A549 (cell line): Measurements from ENCODE around the gene CTNNA3. TPM values are rescaled to one million over a fixed set of nuclear protein-coding genes. Genes with fewer than 3 reads are reported as not detected.

Source experiments
- ATAC-seq, 2 experiments: fragments of 200-7000 bp in 1 of 2; fragments of >200 bp in 1 of 2; cut with Nextera tagmentation in 1 of 2; cut with Tn5 transposase in 1 of 2; 3 replicates each; pipeline versions ENCODE4 v1.8.0 to v1.9.1; 2018 to 2020; ENCODE audit warnings: mild to moderate bottlenecking in 1 of 2, moderate library complexity in 1 of 2
- CTCF ChIA-PET: fragments of 300-600 bp; sonication (Branson Sonifier 250); formaldehyde crosslinking; extraction: SDS; loops from one replicate; lab custom pipeline; 2021; ENCODE audit warnings: antibody characterized with exemption, inconsistent platforms; lab: Yijun Ruan, JAX
- POLR2A ChIA-PET: fragments of 350-600 bp; formaldehyde crosslinking; extraction: SDS; loops from one replicate; lab custom pipeline; 2021; ENCODE audit warnings: antibody characterized with exemption, inconsistent platforms; lab: Yijun Ruan, JAX
- DNase-seq, 2 experiments: peaks; one replicate each; pipeline versions ENCODE4 v3.0.0 to v3.0.0-alpha.2; 2011 to 2016; ENCODE audit warnings: low read depth in 1 of 2, low spot score in 1 of 2
- FAIRE-seq: peaks from 2 replicates; lab custom pipeline; 2011; peaks lifted over from hg19 to GRCh38; lab: Jason Lieb, UNC
- H3K27ac ChIP-seq, 2 experiments: fragments of >200 bp; sonication (Bioruptor Twin); formaldehyde crosslinking; 3 replicates each; pipeline ENCODE4 v1.5.1; 2016 to 2017
- H3K4me1 ChIP-seq: fragments of >200 bp; sonication (Bioruptor Twin); formaldehyde crosslinking; 3 replicates; pipeline ENCODE4 v1.6.1; 2016
- H3K4me2 ChIP-seq: fragments of >200 bp; sonication (Bioruptor Twin); formaldehyde crosslinking; 3 replicates; pipeline ENCODE4 v1.6.1; 2016
- H3K4me3 ChIP-seq: fragments of >200 bp; sonication (Bioruptor Twin); formaldehyde crosslinking; 3 replicates; pipeline ENCODE4 v1.5.1; 2016
- H3K9me3 ChIP-seq: fragments of >200 bp; sonication (Bioruptor Twin); formaldehyde crosslinking; 3 replicates; pipeline ENCODE4 v1.6.1; 2016
- CBX2 ChIP-seq: fragments of 200-600 bp; sonication (generic); IDR thresholded peaks from 2 replicates; pipeline ENCODE4 v1.6.1; 2016; ENCODE audit warnings: low read depth, mild to moderate bottlenecking, borderline replicate concordance
- CEBPB ChIP-seq, 2 experiments: fragments of >200 bp in 1 of 2; sonication (Bioruptor Twin) in 1 of 2; formaldehyde crosslinking in 1 of 2; IDR thresholded peaks; 2 replicates each; pipeline ENCODE4 v1.6.1; 2012 to 2016
- CHD4 ChIP-seq: fragments of 200-600 bp; sonication (generic); IDR thresholded peaks from 2 replicates; pipeline ENCODE4 v1.6.1; 2016; ENCODE audit warnings: antibody characterized with exemption, mild to moderate bottlenecking, borderline replicate concordance
- EHF ChIP-seq: fragments of 250-450 bp; sonication (Bioruptor Pico); IDR thresholded peaks from 2 replicates; pipeline ENCODE4 v1.5.0; 2020; ENCODE audit warnings: mild to moderate bottlenecking
- ESRRA ChIP-seq: fragments of 150-350 bp; IDR thresholded peaks from 2 replicates; pipeline ENCODE4 v1.6.1; 2014; ENCODE audit warnings: mild to moderate bottlenecking, low read length, borderline replicate concordance
- FOSB ChIP-seq: fragments of 250-450 bp; sonication (Bioruptor Pico); IDR thresholded peaks from 2 replicates; pipeline ENCODE4 v1.5.0; 2020; ENCODE audit warnings: mild to moderate bottlenecking, moderate library complexity
- FOSL2 ChIP-seq, 2 experiments: fragments of 450-650 bp in 1 of 2; fragments of >200 bp in 1 of 2; sonication (Bioruptor Twin) in 1 of 2; formaldehyde crosslinking; IDR thresholded peaks; 2 replicates each; pipeline versions ENCODE4 v1.5.0 to v1.6.1; 2016 to 2020; ENCODE audit warnings: mild to moderate bottlenecking in 1 of 2, moderate library complexity in 1 of 2
- FOXS1 ChIP-seq: fragments of 250-450 bp; sonication (Bioruptor Pico); IDR thresholded peaks from 2 replicates; pipeline ENCODE4 v1.5.0; 2020; ENCODE audit warnings: mild to moderate bottlenecking, moderate library complexity
- GATA3 ChIP-seq: IDR thresholded peaks from 2 replicates; pipeline ENCODE4 v1.6.1; 2012; ENCODE audit warnings: borderline replicate concordance
- HOXA7 ChIP-seq: fragments of 250-450 bp; sonication (Bioruptor Pico); IDR thresholded peaks from 2 replicates; pipeline ENCODE4 v1.5.0; 2020; ENCODE audit warnings: mild to moderate bottlenecking, moderate library complexity
- HOXB5 ChIP-seq: fragments of 250-450 bp; sonication (Bioruptor Pico); IDR thresholded peaks from 2 replicates; pipeline ENCODE4 v1.5.0; 2020; ENCODE audit warnings: mild to moderate bottlenecking, moderate library complexity
- KDM5A ChIP-seq: fragments of 200-600 bp; sonication (generic); IDR thresholded peaks from 2 replicates; pipeline ENCODE4 v1.6.1; 2016; ENCODE audit warnings: antibody characterized with exemption, mild to moderate bottlenecking
- MAFK ChIP-seq: fragments of 450-650 bp; IDR thresholded peaks from 2 replicates; pipeline ENCODE4 v1.6.1; 2014; ENCODE audit not compliant: partially characterized antibody
- MYC ChIP-seq: IDR thresholded peaks from 2 replicates; pipeline ENCODE4 v1.6.1; 2012; ENCODE audit warnings: mild to moderate bottlenecking, inconsistent platforms, low read length, improper control_type of control experiment, borderline replicate concordance
- NR3C1 ChIP-seq: fragments of >200 bp; sonication (Bioruptor Twin); formaldehyde crosslinking; IDR thresholded peaks from 3 replicates; pipeline ENCODE4 v1.6.1; 2017
- POLR2AphosphoS2 ChIP-seq: conservative IDR thresholded peaks from 2 replicates; pipeline ENCODE4 v1.6.1; 2012; ENCODE audit warnings: low read length, improper control_type of control experiment, inconsistent platforms
- RAD21 ChIP-seq, 2 experiments: fragments of >200 bp in 1 of 2; sonication (Bioruptor Twin) in 1 of 2; formaldehyde crosslinking in 1 of 2; IDR thresholded peaks in 1 of 2; conservative IDR thresholded peaks in 1 of 2; 2 replicates in 1 of 2; 3 replicates in 1 of 2; pipeline ENCODE4 v1.6.1; 2012 to 2018; ENCODE audit warnings: inconsistent platforms in 1 of 2
- RARB ChIP-seq: fragments of 250-450 bp; sonication (Bioruptor Pico); IDR thresholded peaks from 2 replicates; pipeline ENCODE4 v1.8.0; 2021; ENCODE audit warnings: mild to moderate bottlenecking, moderate library complexity
- RNF2 ChIP-seq: fragments of 200-600 bp; sonication (generic); IDR thresholded peaks from 2 replicates; pipeline ENCODE4 v1.6.1; 2016; ENCODE audit warnings: low read depth, mild to moderate bottlenecking, antibody characterized with exemption, moderate library complexity, borderline replicate concordance
- TP53 ChIP-seq: fragments of 250-450 bp; sonication (Bioruptor Pico); IDR thresholded peaks from 2 replicates; pipeline ENCODE4 v1.5.0; 2021; ENCODE audit warnings: mild to moderate bottlenecking, moderate library complexity
- ZC3H11A ChIP-seq: fragments of 450-650 bp; IDR thresholded peaks from 2 replicates; pipeline ENCODE4 v1.6.1; 2014; ENCODE audit warnings: antibody characterized with exemption, mild to moderate bottlenecking
- ZFP36 ChIP-seq: fragments of 450-650 bp; IDR thresholded peaks from 2 replicates; pipeline ENCODE4 v1.6.1; 2014; ENCODE audit warnings: borderline replicate concordance; ENCODE audit not compliant: partially characterized antibody
- ZNF302 ChIP-seq: fragments of 250-450 bp; sonication (Bioruptor Pico); IDR thresholded peaks from 2 replicates; pipeline ENCODE4 v1.9.0; 2021; ENCODE audit warnings: inconsistent platforms, mild to moderate bottlenecking, moderate library complexity
- ZSCAN20 ChIP-seq: fragments of 250-450 bp; sonication (Bioruptor Pico); IDR thresholded peaks from 2 replicates; pipeline ENCODE4 v1.8.0; 2022; ENCODE audit warnings: mild to moderate bottlenecking, moderate library complexity
- WGBS: methylation state at CpG from one replicate; pipeline ENCODE4 v1.1.6; 2017; ENCODE audit errors: missing lambda C conversion rate; 5-methylcytosine and 5-hydroxymethylcytosine counted together
- polyA plus RNA-seq, 4 experiments: library from polyadenylated mRNA; depleted of rRNA in 3 of 4; stranded (reverse); fragments of >200 nt; fragmentation: RNase III in 1 of 4; extraction: RNeasy Plus Mini Kit Qiagen cat#74134 plus additional on column Dnase treatment in 1 of 4; gene quantifications; 2 replicates in 3 of 4; 3 replicates in 1 of 4; pipeline ENCODE4 v1.2.3, GENCODE V29; 2011 to 2017
- TF ChIP-seq, protein P1 (sequence below): fragments of 200-600 bp; sonication (generic); IDR thresholded peaks from 2 replicates; pipeline ENCODE4 v1.6.1; 2016; ENCODE audit warnings: antibody characterized with exemption, mild to moderate bottlenecking, moderate library complexity
- TF ChIP-seq, protein P2 (sequence below): fragments of 150-350 bp; IDR thresholded peaks from 2 replicates; pipeline ENCODE4 v1.6.1; 2014; ENCODE audit warnings: low read depth, mild to moderate bottlenecking, low read length
- TF ChIP-seq, protein P3 (sequence below): IDR thresholded peaks from 2 replicates; pipeline ENCODE4 v1.6.1; 2012

The CTNNA3 gene
- polyA plus RNA-seq, 2 of the 4 experiments (the other 2 are of a cell fraction): not detected

DNA sequence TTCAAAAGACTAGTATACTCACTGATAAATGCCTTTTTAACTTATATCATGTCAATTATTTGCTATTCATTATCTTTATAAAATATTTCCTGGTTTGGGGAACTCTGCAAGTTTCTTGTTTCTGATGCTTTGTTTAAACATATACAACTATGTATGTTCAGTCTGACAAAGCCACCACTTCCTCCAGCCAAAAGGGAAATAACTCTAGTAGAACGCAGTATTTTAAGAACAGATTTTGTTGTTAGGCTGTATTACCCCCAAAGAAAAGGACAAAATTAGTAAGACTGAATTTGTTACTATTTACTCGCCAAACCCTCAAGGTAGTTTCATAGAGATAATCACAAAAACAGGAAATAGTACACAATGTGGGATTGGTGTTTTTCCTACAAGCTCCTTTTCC lies 691.3 kb downstream of the CTNNA3 start:
- no peak for DNase-seq
- Histone ChIP-seq H3K27ac (no peak overlapping the region), H3K4me2 (no peak overlapping the region), H3K4me3 (no peak overlapping the region), H3K4me1 (no peaks in the 10 kb centered on the region), H3K9me3 (no peaks in the 10 kb centered on the region)
- no peak for ATAC-seq
- ChIA-PET POLR2A (no interaction called here), CTCF (no interaction called here)
- FAIRE-seq: no peak
- 15% methylated on average over 2 of the region's 2 CpGs for WGBS
- TF ChIP-seq ZFP36 (no peak), GATA3 (no peak), POLR2AphosphoS2 (no peak), EHF (CRISPR knock-in tag) (no peak), RNF2 (no peak), ESRRA (no peak), FOSB (CRISPR knock-in tag) (no peak), HOXA7 (CRISPR knock-in tag) (no peak), FOSL2 (IDR thresholded peaks at IDR 0.05) (no peak), FOSL2 (CRISPR knock-in tag; IDR thresholded peaks at IDR 0.05) (no peak), CBX2 (no peak), FOXS1 (CRISPR knock-in tag) (no peak)
- TF ChIP-seq, protein P1, sequence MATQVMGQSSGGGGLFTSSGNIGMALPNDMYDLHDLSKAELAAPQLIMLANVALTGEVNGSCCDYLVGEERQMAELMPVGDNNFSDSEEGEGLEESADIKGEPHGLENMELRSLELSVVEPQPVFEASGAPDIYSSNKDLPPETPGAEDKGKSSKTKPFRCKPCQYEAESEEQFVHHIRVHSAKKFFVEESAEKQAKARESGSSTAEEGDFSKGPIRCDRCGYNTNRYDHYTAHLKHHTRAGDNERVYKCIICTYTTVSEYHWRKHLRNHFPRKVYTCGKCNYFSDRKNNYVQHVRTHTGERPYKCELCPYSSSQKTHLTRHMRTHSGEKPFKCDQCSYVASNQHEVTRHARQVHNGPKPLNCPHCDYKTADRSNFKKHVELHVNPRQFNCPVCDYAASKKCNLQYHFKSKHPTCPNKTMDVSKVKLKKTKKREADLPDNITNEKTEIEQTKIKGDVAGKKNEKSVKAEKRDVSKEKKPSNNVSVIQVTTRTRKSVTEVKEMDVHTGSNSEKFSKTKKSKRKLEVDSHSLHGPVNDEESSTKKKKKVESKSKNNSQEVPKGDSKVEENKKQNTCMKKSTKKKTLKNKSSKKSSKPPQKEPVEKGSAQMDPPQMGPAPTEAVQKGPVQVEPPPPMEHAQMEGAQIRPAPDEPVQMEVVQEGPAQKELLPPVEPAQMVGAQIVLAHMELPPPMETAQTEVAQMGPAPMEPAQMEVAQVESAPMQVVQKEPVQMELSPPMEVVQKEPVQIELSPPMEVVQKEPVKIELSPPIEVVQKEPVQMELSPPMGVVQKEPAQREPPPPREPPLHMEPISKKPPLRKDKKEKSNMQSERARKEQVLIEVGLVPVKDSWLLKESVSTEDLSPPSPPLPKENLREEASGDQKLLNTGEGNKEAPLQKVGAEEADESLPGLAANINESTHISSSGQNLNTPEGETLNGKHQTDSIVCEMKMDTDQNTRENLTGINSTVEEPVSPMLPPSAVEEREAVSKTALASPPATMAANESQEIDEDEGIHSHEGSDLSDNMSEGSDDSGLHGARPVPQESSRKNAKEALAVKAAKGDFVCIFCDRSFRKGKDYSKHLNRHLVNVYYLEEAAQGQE: no peak
- TF ChIP-seq, protein P2, sequence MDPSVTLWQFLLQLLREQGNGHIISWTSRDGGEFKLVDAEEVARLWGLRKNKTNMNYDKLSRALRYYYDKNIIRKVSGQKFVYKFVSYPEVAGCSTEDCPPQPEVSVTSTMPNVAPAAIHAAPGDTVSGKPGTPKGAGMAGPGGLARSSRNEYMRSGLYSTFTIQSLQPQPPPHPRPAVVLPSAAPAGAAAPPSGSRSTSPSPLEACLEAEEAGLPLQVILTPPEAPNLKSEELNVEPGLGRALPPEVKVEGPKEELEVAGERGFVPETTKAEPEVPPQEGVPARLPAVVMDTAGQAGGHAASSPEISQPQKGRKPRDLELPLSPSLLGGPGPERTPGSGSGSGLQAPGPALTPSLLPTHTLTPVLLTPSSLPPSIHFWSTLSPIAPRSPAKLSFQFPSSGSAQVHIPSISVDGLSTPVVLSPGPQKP: no peak
- TF ChIP-seq, protein P3, sequence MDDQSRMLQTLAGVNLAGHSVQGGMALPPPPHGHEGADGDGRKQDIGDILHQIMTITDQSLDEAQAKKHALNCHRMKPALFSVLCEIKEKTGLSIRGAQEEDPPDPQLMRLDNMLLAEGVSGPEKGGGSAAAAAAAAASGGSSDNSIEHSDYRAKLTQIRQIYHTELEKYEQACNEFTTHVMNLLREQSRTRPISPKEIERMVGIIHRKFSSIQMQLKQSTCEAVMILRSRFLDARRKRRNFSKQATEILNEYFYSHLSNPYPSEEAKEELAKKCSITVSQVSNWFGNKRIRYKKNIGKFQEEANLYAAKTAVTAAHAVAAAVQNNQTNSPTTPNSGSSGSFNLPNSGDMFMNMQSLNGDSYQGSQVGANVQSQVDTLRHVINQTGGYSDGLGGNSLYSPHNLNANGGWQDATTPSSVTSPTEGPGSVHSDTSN: no peak

DNA sequence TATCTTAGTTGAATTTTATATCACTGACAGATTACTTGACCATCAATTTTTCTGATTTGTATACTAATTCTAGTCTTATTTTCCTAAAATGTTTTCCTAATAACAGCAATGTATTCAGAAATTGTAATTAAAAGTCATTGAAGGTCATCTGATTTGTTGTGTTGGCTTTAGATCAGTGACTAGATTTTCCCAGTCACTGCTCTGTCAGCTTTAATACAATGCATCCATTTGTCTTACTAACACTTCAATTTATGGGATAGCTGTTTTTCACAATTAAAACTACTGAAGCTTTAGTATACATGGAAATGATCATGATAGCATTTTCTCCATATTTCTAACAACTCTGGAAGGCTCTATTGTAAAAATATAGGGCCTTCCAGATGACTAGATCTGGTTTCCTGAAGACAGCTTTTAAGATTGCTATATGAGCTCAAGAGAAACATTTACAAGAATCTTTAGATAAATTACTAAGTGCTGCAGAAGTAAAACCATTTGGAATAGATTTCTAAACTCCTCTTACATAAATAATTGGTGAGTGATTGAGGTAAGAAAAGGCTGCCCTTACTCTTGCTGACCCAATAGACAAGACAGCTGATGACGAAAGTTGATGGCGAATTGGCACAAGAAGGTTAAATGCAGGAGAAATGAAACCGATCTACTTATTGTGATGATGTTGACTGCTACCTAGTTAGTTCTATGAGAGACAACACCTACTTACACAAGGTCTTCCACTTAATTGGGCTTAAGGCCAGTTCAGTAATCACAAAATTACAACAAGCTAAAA lies 696.0 kb downstream of the CTNNA3 start:
- WGBS: 85% methylated on average over 3 of the region's 3 CpGs
- CTCF ChIA-PET: no interaction called here
- Histone ChIP-seq H3K4me1 (no peaks in the 10 kb centered on the region), H3K4me2 (no peak overlapping the region), H3K27ac (no peak overlapping the region), H3K9me3 (no peaks in the 10 kb centered on the region), H3K4me3 (no peak overlapping the region)
- FAIRE-seq (no peak), ATAC-seq (no peak), DNase-seq (no peak)
- TF ChIP-seq NR3C1 (no peak), HOXB5 (CRISPR knock-in tag) (no peak), RAD21 (conservative IDR thresholded peaks at IDR 0.05 in 1 of 2, IDR thresholded peaks at IDR 0.05 in 1 of 2) (no peak)
- POLR2A ChIA-PET: no interaction called here

DNA sequence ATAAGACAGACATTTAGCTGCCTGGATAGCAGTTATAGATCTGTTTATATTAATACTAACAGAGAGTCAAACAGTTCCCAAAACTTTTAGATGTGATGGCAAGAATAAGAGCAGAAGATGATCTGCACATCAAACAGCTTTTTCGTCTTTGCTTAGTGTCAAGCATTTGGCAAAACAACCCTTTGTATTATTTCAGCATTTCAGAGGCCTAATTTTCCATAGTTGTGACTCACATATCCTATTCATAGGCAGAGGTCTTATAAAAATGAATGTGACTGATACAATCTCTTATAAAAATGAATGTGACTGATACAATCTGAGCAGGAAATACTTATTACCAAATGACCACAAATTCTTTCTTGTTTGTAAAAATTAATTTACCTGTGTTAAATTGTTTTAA lies 699.0 kb downstream of the CTNNA3 start:
- TF ChIP-seq GATA3 (no peak), HOXB5 (CRISPR knock-in tag) (no peak), POLR2AphosphoS2 (no peak), ZNF302 (no peak), MYC (no peak), EHF (CRISPR knock-in tag) (no peak), CHD4 (no peak), RARB (no peak), TP53 (no peak), RAD21 (conservative IDR thresholded peaks at IDR 0.05 in 1 of 2, IDR thresholded peaks at IDR 0.05 in 1 of 2) (no peak), ZSCAN20 (CRISPR knock-in tag) (no peak), KDM5A (no peak), MAFK (no peak), ZC3H11A (no peak), CEBPB (IDR thresholded peaks at IDR 0.05) (no peak)
- POLR2A ChIA-PET: no interaction called here
- CTCF ChIA-PET: no interaction called here
- H3K4me2 ChIP-seq: no peak overlapping the region
- no peaks in the 10 kb centered on the region for H3K9me3 ChIP-seq
- ATAC-seq (no peak), FAIRE-seq (no peak), DNase-seq (no peak)
- no peak overlapping the region for H3K4me3 ChIP-seq
- H3K4me1 ChIP-seq: no peaks in the 10 kb centered on the region
- H3K27ac ChIP-seq: no peak overlapping the region
- 9% methylated on average over 1 of the region's 1 CpG for WGBS
